NCI-H69 (cell line): ENCODE data around the gene USP13.
"Not testable (repeated sequence)": the region's sequence is repeated elsewhere in the genome, so short reads cannot be mapped to it uniquely, and the experiment has no call there.

ENCODE experiments used
- DNase-seq: peaks from one replicate; lab custom pipeline; 2025; lab: John Stamatoyannopoulos, UW

The USP13 gene

GRCh38 chr3:179655236-179655635 is 2.4 kb downstream of the USP13 start:
- DNase-seq: no peak

- DNase-seq: no peak
These were observed 5.8 kb downstream of the USP13 start for GRCh38 chr3:179658606-179659005.

- DNase-seq: no peak
These were observed 8.0 kb downstream of the USP13 start for GRCh38 chr3:179660872-179661271.

GRCh38 chr3:179661777-179662176 is 8.9 kb downstream of the USP13 start:
- DNase-seq: no peak

- DNase-seq: no peak
These were observed 10.3 kb downstream of the USP13 start for GRCh38 chr3:179663093-179663492.

GRCh38 chr3:179666030-179666429 is 13.2 kb downstream of the USP13 start:
- peak; percentile 50 for DNase-seq

GRCh38 chr3:179666436-179667035 is 13.7 kb downstream of the USP13 start:
- DNase-seq: peak; percentile 80

- DNase-seq: no peak
These were observed 15.6 kb downstream of the USP13 start for GRCh38 chr3:179668429-179668828.

GRCh38 chr3:179670311-179670710 is 17.5 kb downstream of the USP13 start:
- DNase-seq: no peak

GRCh38 chr3:179671309-179671708 is 18.5 kb downstream of the USP13 start:
- DNase-seq: no peak

GRCh38 chr3:179671747-179672242 is 19.0 kb downstream of the USP13 start:
- DNase-seq: no peak

GRCh38 chr3:179672918-179673317 is 20.1 kb downstream of the USP13 start:
- DNase-seq: no peak

GRCh38 chr3:179673523-179673922 is 20.7 kb downstream of the USP13 start:
- no peak for DNase-seq

GRCh38 chr3:179676081-179676480 is 23.2 kb downstream of the USP13 start:
- DNase-seq: no peak

- DNase-seq: no peak
These were observed 25.0 kb downstream of the USP13 start for GRCh38 chr3:179677884-179678283.

- no peak for DNase-seq
These were observed 28.8 kb downstream of the USP13 start for GRCh38 chr3:179681492-179682263.

GRCh38 chr3:179682426-179683080 is 29.7 kb downstream of the USP13 start:
- no peak for DNase-seq

GRCh38 chr3:179683286-179683685 is 30.4 kb downstream of the USP13 start:
- not testable (repeated sequence) for DNase-seq

- DNase-seq: no peak
These were observed 35.2 kb downstream of the USP13 start for GRCh38 chr3:179687967-179688535.

- no peak for DNase-seq
These were observed 36.0 kb downstream of the USP13 start for GRCh38 chr3:179688850-179689249.

GRCh38 chr3:179694731-179695130 is 41.9 kb downstream of the USP13 start:
- DNase-seq: no peak

- no peak for DNase-seq
These were observed 43.0 kb downstream of the USP13 start for GRCh38 chr3:179695672-179696313.
